NCI-H226 (cell line): ENCODE measurements around the gene NMUR1.
A peak's percentile ranks its signal among the peaks of the same experiment; 100 is the strongest.

ENCODE experiments used
- DNase-seq: peaks from one replicate; pipeline ENCODE4 v3.0.0-alpha.2; 2015

The NMUR1 gene

DNA sequence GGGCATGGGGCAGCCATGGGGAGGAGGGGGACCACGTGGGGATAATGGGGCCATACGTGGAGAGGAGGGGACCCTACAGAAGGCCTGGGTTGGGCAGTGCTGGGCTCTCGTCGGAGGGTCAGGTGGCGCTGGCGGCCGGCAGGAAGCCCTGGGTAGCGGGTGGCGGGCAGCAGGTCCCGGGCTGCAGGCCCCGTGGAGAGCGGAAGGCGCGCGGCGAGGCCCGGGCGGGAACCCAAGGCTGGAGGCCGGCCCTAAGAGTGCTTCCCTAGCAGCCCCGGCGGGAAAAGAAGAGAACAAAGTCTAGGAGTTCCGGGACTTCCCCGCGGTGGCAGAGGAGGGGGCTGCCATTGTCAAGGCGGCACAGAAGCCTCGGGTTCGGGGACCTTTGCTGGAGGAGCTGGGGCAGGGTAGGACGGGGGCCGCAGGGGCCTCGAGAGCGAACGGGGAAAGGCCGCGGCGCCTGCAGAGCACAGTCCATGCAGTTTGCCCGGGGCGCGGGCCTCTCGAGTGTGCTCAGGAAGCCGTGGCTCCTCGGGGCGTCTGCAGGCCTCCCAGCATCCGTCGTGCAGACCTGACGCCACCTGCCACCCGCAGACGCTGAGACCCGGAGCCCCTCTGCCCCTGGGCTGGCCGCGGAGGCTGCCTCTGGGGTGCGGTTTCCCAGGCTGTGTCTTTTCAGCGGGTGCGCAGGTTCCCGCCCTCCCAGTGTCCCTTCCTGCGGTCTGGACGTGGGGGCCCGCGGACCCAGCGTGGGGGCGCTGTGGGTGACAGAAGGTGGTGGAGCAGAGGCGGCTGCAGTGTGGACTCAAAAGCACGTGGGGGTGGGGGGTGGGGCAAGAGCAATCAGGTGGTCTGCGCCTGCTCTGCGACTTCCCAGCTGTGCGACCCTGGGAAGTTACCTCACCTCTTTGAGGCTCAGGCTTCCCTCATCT, 46.6 kb downstream of the NMUR1 start:
- DNase-seq: peak; percentile 5

DNA sequence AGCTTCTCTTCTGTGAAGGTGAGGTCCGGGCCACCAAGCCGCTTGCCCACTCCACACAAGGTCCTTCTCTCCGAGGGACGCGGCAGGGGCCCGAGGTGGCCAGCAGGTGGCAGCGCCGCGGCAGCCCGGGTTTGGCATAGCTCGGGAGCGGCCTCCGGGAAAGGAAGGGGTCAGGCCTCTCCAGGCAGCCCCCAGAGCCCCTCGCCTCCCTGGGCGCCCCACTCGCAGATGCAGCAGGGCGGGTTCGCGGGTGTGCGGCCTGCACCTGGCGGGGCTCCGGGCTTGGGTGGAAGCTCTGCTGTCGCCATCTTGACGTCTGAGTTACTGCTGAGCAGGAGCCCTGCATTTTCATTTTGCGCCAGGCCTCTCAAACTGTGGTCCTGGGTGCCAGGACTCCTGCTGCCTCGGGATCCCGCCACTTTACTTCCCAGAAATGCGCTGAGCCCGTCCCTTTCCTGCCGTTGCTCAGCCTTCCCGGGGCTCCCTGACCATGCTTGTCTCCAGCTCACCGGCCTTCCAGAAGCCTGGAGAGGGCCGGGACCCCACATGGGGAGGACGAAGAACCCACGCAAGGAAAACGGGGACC, 47.3 kb downstream of the NMUR1 start:
- peak; percentile 41 for DNase-seq

DNA sequence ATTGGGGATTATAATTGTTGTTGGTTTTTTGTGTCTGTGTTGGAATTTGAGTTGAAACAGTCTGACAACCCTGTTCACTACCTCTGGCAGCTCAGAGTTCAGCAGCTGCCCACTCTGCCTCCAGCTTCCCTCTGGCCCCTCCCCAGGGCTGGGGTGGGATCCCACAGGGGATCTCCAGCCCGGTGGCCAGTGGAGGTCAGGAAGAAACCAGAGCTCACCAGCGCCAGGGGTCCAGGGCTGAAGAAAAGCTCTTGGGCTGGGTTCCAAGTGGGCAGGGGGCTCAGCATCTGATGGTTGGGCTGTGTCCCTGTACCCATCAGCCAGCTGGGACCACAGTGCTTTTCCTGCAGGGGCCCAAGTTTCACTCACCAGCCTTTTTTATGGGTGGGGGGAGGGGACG, 49.5 kb downstream of the NMUR1 start:
- no peak for DNase-seq

DNA sequence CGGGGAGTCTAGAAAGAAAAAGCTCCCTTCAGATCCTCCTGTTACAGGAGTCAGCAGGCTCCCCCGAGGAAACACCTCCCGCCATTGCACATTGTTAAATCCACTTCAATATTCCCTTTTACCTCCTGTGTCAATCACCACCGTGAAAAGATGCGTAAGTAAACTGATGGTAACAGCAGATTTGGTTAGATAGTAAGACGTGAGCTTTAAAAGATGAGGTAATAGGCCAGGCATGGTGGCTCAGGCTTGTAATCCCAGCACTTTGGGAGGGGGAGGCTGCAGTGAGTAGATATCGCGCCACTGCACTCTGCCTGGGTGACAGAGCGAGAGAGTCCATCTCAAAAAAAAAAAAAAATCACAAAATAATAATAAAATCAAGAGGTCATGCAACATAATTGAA, 50.8 kb downstream of the NMUR1 start:
- no peak for DNase-seq

DNA sequence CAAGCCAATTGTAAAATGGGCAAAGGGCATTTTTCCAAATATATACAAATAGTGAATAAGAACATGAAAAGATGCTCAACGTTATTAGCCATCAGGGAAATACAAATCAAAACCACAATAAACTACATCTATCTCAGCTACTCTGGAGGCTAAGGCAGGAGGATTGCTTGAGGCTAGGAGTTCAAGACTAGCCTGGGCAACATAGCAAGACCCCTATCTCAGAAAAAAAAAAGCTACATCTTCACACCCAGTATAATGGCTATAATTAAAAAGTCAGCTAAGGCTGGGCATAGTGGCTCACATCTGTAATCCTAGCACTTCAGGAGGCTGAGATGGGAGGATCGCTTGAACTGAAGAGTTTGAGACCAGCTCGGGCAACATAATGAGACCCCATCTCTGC, 53.3 kb downstream of the NMUR1 start:
- no peak for DNase-seq

DNA sequence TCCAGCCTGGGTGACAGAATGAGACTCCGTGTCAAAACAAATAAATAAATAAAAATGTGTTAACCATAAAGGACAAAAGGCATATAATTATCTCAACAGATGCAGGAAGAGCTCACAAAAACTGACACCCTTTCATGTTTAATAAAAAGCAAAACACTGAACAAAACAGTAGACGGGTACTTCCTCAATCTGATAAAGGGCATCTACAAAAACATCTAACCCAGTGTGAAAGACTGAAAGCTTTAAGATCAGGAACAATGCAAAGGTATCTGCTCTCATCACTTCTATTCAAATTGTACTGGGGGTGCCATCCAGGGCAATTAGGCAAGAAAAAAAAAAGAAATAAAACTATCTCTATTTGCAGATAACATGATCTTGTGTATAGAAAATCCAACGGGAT, 54.3 kb downstream of the NMUR1 start:
- no peak for DNase-seq
